Measurements from ENCODE around the gene SYTL3. TPM values are rescaled to one million over a fixed set of nuclear protein-coding genes. Genes with fewer than 3 reads are reported as not detected.

The SYTL3 gene
- total RNA-seq, 1 experiment from 2014 or later, result 0.86 TPM

DNA sequence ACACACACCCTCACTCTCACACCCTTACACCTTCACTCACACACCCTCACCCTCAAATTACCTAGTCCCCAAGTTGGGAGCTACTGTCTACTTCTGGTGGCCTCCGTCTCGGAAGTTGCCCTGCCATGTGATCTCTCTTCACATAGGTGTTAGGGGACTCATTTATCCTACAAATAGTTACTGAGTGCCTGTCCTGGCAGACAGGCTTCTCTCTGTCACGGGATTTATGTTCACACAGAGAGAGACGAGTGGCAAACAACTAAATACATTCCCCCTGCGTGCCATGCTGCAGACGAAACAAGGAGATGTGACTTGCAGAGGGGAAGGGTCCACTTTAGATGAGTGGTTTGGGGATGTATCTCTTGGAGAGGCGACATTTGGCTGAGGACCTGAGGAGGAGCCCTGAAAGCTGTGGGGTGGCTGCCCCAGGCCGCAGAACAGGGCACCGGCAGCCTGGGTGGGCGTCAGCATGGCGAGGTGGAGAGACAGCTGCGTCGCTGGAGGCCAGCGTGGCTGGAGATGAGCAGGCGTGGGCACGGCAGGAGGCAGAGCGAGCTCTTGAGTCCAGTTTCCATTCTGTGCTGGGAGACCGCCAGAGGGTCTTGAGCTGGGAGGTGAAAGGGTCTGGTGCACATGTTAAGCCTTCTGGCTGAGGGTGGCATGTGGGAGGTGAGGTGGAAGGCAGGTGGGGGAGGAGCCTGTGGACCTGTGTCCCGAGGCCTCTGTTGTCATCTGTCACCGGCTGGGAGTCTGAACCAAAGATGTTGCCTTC, 22.5 kb upstream of the SYTL3 start:
- H3K4me3 ChIP-seq (ENCODE audit: low read depth, low read length), result no peak overlapping the region
- Mint-ChIP-seq H3K4me1 (ENCODE audit: low read depth, unreplicated experiment) (peaks cover 7% of the 10 kb centered on the region), H3K4me3 (ENCODE audit: unreplicated experiment) (no peak overlapping the region), H3K27me3 (ENCODE audit: insufficient read depth, unreplicated experiment) (no peaks in the 10 kb centered on the region), H3K36me3 (ENCODE audit: insufficient read depth, unreplicated experiment) (peaks cover 70% of the 10 kb centered on the region), H3K27ac (ENCODE audit: unreplicated experiment) (no peak overlapping the region), H3K9me3 (ENCODE audit: unreplicated experiment) (no peaks in the 10 kb centered on the region)
- H3K27me3 ChIP-seq (replicated peaks; ENCODE audit: control insufficient read depth, insufficient read depth, low read length), result no peaks in the 10 kb centered on the region; the same call in 1 of the 2 replicates
- intact Hi-C loops (cut with micrococcal nuclease; ENCODE audit: unreplicated experiment), result no loop called here
- DNase-seq, result no peak
- BruUV-seq (replicated peaks), result no TSS peak
- TF ChIP-seq, protein P1, sequence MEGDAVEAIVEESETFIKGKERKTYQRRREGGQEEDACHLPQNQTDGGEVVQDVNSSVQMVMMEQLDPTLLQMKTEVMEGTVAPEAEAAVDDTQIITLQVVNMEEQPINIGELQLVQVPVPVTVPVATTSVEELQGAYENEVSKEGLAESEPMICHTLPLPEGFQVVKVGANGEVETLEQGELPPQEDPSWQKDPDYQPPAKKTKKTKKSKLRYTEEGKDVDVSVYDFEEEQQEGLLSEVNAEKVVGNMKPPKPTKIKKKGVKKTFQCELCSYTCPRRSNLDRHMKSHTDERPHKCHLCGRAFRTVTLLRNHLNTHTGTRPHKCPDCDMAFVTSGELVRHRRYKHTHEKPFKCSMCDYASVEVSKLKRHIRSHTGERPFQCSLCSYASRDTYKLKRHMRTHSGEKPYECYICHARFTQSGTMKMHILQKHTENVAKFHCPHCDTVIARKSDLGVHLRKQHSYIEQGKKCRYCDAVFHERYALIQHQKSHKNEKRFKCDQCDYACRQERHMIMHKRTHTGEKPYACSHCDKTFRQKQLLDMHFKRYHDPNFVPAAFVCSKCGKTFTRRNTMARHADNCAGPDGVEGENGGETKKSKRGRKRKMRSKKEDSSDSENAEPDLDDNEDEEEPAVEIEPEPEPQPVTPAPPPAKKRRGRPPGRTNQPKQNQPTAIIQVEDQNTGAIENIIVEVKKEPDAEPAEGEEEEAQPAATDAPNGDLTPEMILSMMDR (IDR thresholded peaks at IDR 0.05; ENCODE audit: insufficient read depth in 1 of 2, low read depth in 1 of 2, low read length in 1 of 2, severe bottlenecking in 1 of 2, unreplicated experiment in 1 of 2), result no peak
- ChIA-PET CTCF (no interaction called here), POLR2A (no interaction called here)
- no peaks in the 10 kb centered on the region for H3K9me3 ChIP-seq
- no peaks in the 10 kb centered on the region for H3K4me1 ChIP-seq
- H3K36me3 ChIP-seq (ENCODE audit: control insufficient read depth, insufficient read depth, low read length), result peaks cover 4% of the 10 kb centered on the region

DNA sequence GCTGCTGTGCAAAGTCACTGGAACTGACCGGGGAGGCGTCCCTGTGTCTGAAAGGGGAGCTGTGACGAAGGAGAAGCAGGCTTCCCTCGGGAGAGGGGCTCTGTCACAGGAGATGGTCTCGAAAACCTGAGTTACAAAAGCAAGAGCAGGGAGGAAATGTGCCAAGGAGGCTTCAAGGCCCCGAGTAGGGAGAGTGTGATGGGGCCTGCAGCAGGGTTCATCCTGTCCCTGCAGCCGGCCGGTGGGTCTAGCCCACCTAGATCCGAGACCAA, 22.0 kb upstream of the SYTL3 start:
- no peak for DNase-seq
- Histone ChIP-seq H3K36me3 (ENCODE audit: control insufficient read depth, insufficient read depth, low read length) (peaks cover 4% of the 10 kb centered on the region), H3K27me3 (replicated peaks; ENCODE audit: control insufficient read depth, insufficient read depth, low read length) (no peaks in the 10 kb centered on the region; the same call in 1 of the 2 replicates), H3K4me3 (ENCODE audit: low read depth, low read length) (no peak overlapping the region), H3K9me3 (no peaks in the 10 kb centered on the region), H3K4me1 (no peaks in the 10 kb centered on the region)
- Mint-ChIP-seq H3K36me3 (ENCODE audit: insufficient read depth, unreplicated experiment) (peaks cover 64% of the 10 kb centered on the region), H3K9me3 (ENCODE audit: unreplicated experiment) (no peaks in the 10 kb centered on the region), H3K4me1 (ENCODE audit: low read depth, unreplicated experiment) (peaks cover 7% of the 10 kb centered on the region), H3K27ac (ENCODE audit: unreplicated experiment) (no peak overlapping the region), H3K4me3 (ENCODE audit: unreplicated experiment) (no peak overlapping the region), H3K27me3 (ENCODE audit: insufficient read depth, unreplicated experiment) (no peaks in the 10 kb centered on the region)
- no TSS peak for BruUV-seq (replicated peaks)
- TF ChIP-seq, protein P1 (IDR thresholded peaks at IDR 0.05; ENCODE audit: insufficient read depth in 1 of 2, low read depth in 1 of 2, low read length in 1 of 2, severe bottlenecking in 1 of 2, unreplicated experiment in 1 of 2), result no peak
- POLR2A ChIA-PET, result no interaction called here
- intact Hi-C loops (cut with micrococcal nuclease; ENCODE audit: unreplicated experiment), result no loop called here
- CTCF ChIA-PET, result no interaction called here

DNA sequence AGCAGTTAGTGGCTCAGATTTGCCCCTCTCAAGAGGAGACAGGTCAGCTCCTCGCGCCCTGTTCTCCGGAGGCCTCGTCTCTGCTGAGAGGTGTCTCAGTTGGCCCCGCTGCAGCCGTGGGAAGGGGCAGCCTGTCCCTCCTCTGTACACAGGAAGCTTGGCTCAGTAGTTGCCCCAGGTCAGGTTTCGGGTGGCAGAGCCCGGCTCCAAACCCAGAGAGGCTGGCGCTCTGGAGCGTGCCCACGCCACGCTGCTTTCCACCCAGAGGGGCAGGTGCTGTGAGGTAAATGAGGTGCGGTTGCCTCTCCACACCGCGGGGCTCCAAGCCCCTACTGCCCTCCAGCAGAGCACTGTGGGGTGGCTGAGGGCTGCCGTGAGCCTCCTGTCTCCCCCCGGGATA, 21.3 kb upstream of the SYTL3 start:
- Histone ChIP-seq H3K4me3 (ENCODE audit: low read depth, low read length) (no peak overlapping the region), H3K4me1 (no peaks in the 10 kb centered on the region), H3K9me3 (no peaks in the 10 kb centered on the region), H3K36me3 (ENCODE audit: control insufficient read depth, insufficient read depth, low read length) (peaks cover 4% of the 10 kb centered on the region), H3K27me3 (replicated peaks; ENCODE audit: control insufficient read depth, insufficient read depth, low read length) (no peaks in the 10 kb centered on the region; the same call in 1 of the 2 replicates)
- ChIA-PET POLR2A (no interaction called here), CTCF (no interaction called here)
- no peak for DNase-seq
- Mint-ChIP-seq H3K9me3 (ENCODE audit: unreplicated experiment) (no peaks in the 10 kb centered on the region), H3K4me3 (ENCODE audit: unreplicated experiment) (no peak overlapping the region), H3K27me3 (ENCODE audit: insufficient read depth, unreplicated experiment) (no peaks in the 10 kb centered on the region), H3K4me1 (ENCODE audit: low read depth, unreplicated experiment) (peaks cover 7% of the 10 kb centered on the region), H3K36me3 (ENCODE audit: insufficient read depth, unreplicated experiment) (peaks cover 58% of the 10 kb centered on the region), H3K27ac (ENCODE audit: unreplicated experiment) (no peak overlapping the region)
- BruUV-seq (replicated peaks), result no TSS peak
- TF ChIP-seq, protein P1 (IDR thresholded peaks at IDR 0.05; ENCODE audit: insufficient read depth in 1 of 2, low read depth in 1 of 2, low read length in 1 of 2, severe bottlenecking in 1 of 2, unreplicated experiment in 1 of 2), result no peak
- intact Hi-C loops (cut with micrococcal nuclease; ENCODE audit: unreplicated experiment), result no loop called here

All from Caco-2 (cell line).